ENCODE results near the gene CA10.
A peak's percentile ranks its signal among the peaks of the same experiment; 100 is the strongest.

CA10 gene

GRCh38 chr17:51764387-51764971 lies 394.0 kb downstream of the CA10 start:
- peak; percentile 65 for DNase-seq (ENCODE audit: low spot score)

- DNase-seq (ENCODE audit: low spot score), result no peak
Measured at GRCh38 chr17:51763058-51763457, 395.5 kb downstream of the CA10 start.

GRCh38 chr17:51761105-51761504 lies 397.4 kb downstream of the CA10 start:
- DNase-seq (ENCODE audit: low spot score), result no peak

GRCh38 chr17:51759260-51759659 lies 399.3 kb downstream of the CA10 start:
- DNase-seq (ENCODE audit: low spot score), result no peak

GRCh38 chr17:51751072-51751471 lies 407.4 kb downstream of the CA10 start:
- no peak for DNase-seq (ENCODE audit: low spot score)

- DNase-seq (ENCODE audit: low spot score), result no peak
Measured at GRCh38 chr17:51748749-51749604, 409.5 kb downstream of the CA10 start.

- no peak for DNase-seq (ENCODE audit: low spot score)
Measured at GRCh38 chr17:51746421-51746820, 412.1 kb downstream of the CA10 start.

- DNase-seq (ENCODE audit: low spot score), result no peak
Measured at GRCh38 chr17:51745993-51746392, 412.5 kb downstream of the CA10 start.

GRCh38 chr17:51743477-51743876 lies 415.0 kb downstream of the CA10 start:
- no peak for DNase-seq (ENCODE audit: low spot score)

GRCh38 chr17:51742571-51742970 lies 415.9 kb downstream of the CA10 start:
- no peak for DNase-seq (ENCODE audit: low spot score)

- no peak for DNase-seq (ENCODE audit: low spot score)
Measured at GRCh38 chr17:51741458-51741857, 417.1 kb downstream of the CA10 start.

- DNase-seq (ENCODE audit: low spot score), result no peak
Measured at GRCh38 chr17:51740531-51740930, 418.0 kb downstream of the CA10 start.

- DNase-seq (ENCODE audit: low spot score), result no peak
Measured at GRCh38 chr17:51739245-51739886, 419.1 kb downstream of the CA10 start.

GRCh38 chr17:51736356-51736755 lies 422.2 kb downstream of the CA10 start:
- no peak for DNase-seq (ENCODE audit: low spot score)

- no peak for DNase-seq (ENCODE audit: low spot score)
Measured at GRCh38 chr17:51734976-51735375, 423.5 kb downstream of the CA10 start.

GRCh38 chr17:51734462-51734861 lies 424.1 kb downstream of the CA10 start:
- DNase-seq (ENCODE audit: low spot score), result peak; percentile 41

- no peak for DNase-seq (ENCODE audit: low spot score)
Measured at GRCh38 chr17:51733166-51733565, 425.3 kb downstream of the CA10 start.

- DNase-seq (ENCODE audit: low spot score), result no peak
Measured at GRCh38 chr17:51731941-51732722, 426.4 kb downstream of the CA10 start.

GRCh38 chr17:51730303-51731050 lies 428.0 kb downstream of the CA10 start:
- DNase-seq (ENCODE audit: low spot score), result no peak

GRCh38 chr17:51725185-51725584 lies 433.3 kb downstream of the CA10 start:
- DNase-seq (ENCODE audit: low spot score), result no peak

- no peak for DNase-seq (ENCODE audit: low spot score)
Measured at GRCh38 chr17:51724043-51724580, 434.4 kb downstream of the CA10 start.

Measured in HuH-7 (cell line).